HFFc6 (cell line): ENCODE results near the gene HLA-DOA. TPM values are rescaled to one million over a fixed set of nuclear protein-coding genes. Genes with fewer than 3 reads are reported as not detected.

ENCODE experiments used
- DNase-seq: peaks from one replicate; pipeline ENCODE4 v3.0.0-alpha.2; 2018
- H3K27ac Mint-ChIP-seq: 2 replicates; pipeline ENCODE4 v1.8.0; 2020; ENCODE audit warnings: mild to moderate bottlenecking, mixed read lengths
- H3K27me3 Mint-ChIP-seq: 2 replicates; pipeline ENCODE4 v1.8.0; 2021; ENCODE audit warnings: mild to moderate bottlenecking, moderate library complexity, mixed read lengths; ENCODE audit not compliant: insufficient read depth
- H3K36me3 Mint-ChIP-seq: 2 replicates; pipeline ENCODE4 v1.8.0; 2021; ENCODE audit warnings: low read depth, mixed read lengths
- H3K4me1 Mint-ChIP-seq: 2 replicates; pipeline ENCODE4 v1.8.0; 2020; ENCODE audit warnings: low read depth, mixed read lengths
- H3K4me3 Mint-ChIP-seq: 2 replicates; pipeline ENCODE4 v1.8.0; 2020; ENCODE audit warnings: mild to moderate bottlenecking, moderate library complexity, mixed read lengths
- H3K9me3 Mint-ChIP-seq: 2 replicates; pipeline ENCODE4 v1.8.0; 2020; ENCODE audit warnings: mild to moderate bottlenecking, mixed read lengths
- CTCF ChIP-seq: fragments of 200-600 bp; sonication (generic); IDR thresholded peaks from 2 replicates; pipeline ENCODE4 v1.5.0; 2021; ENCODE audit warnings: antibody characterized with exemption, mild to moderate bottlenecking
- total RNA-seq, 6 experiments: library from RNA; stranded (reverse); fragmentation: NEBNext Ultra II Directional; extraction: Animal tissue kit (Norgen Biotek cat#: 25700); gene quantifications; 2 replicates in 1 of 6; 3 replicates in 5 of 6; pipeline ENCODE4 v1.2.3, GENCODE V29; 2021

The HLA-DOA gene
- total RNA-seq, 6 experiments from 2014 or later, result not detected

DNA sequence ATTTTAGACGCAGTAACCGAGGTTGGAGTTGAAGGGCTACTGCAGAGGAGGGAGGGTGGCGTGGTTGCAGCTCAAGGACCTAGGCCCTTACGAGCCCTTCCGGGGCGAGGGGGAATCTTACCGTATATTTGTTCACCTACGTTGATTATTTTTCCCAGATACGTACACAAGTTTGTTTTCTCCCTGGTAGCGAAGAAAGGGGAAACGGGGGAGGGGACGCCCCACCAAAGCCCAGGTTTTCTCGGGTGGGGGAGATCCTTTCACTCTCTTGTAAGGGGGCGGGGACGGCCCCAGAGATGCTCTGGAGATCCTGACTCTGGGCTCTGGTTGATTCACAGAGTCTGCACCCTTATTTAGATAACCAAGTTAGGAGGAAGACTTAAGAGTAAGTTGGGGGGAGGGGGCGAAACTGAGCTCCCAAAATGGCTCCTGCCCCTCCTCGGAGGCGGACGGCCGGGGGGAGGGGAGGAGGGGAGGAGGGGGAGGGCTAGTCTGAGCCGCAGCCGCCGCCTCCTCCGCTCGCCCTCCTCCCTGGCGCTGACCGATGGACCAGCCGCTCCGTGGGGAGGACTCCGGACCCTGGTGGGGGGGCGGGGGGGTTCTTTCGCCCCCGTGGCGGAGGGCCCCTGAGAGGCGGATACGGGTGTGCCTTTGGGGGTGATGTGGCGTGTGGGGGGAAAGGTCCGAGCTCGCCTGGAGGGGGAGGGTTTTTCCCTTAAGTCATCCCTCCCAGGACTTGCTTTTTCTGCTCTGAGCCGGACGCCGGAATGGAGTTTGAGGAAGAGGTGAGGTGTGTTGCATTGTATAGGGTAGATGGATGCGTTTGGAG lies 38.8 kb downstream of the HLA-DOA start:
- no peak for TF ChIP-seq CTCF
- DNase-seq, result peak; percentile 78
- peaks cover 44% of the 10 kb centered on the region for H3K36me3 Mint-ChIP-seq
- H3K4me1 Mint-ChIP-seq, result peaks cover 29% of the 10 kb centered on the region
- H3K9me3 Mint-ChIP-seq, result peaks cover 13% of the 10 kb centered on the region
- peak overlapping the region; percentile 99 for H3K27ac Mint-ChIP-seq
- peak overlapping the region; percentile 93 for H3K4me3 Mint-ChIP-seq
- H3K27me3 Mint-ChIP-seq, result peaks cover 34% of the 10 kb centered on the region

- peak; percentile 66 for TF ChIP-seq CTCF
Measured at GRCh38 chr6:32969685-32970412, 39.5 kb downstream of the HLA-DOA start.

GRCh38 chr6:32968867-32969684 lies 40.3 kb downstream of the HLA-DOA start:
- peak; percentile 89 for DNase-seq
- Mint-ChIP-seq H3K4me1 (peaks cover 26% of the 10 kb centered on the region), H3K27me3 (peaks cover 28% of the 10 kb centered on the region), H3K4me3 (peak overlapping the region; percentile 93), H3K36me3 (peaks cover 28% of the 10 kb centered on the region), H3K27ac (peak overlapping the region; percentile 99), H3K9me3 (peaks cover 13% of the 10 kb centered on the region)
- no peak; the same call in 1 of the 2 replicates for TF ChIP-seq CTCF

More at GRCh38 chr6:32969685-32970412, 39.5 kb downstream of the HLA-DOA start:
- DNase-seq, result peak; percentile 91
- H3K27me3 Mint-ChIP-seq, result peaks cover 33% of the 10 kb centered on the region
- H3K27ac Mint-ChIP-seq, result peak overlapping the region; percentile 99
- peaks cover 36% of the 10 kb centered on the region for H3K36me3 Mint-ChIP-seq
- H3K4me1 Mint-ChIP-seq, result peaks cover 26% of the 10 kb centered on the region
- peaks cover 13% of the 10 kb centered on the region for H3K9me3 Mint-ChIP-seq
- H3K4me3 Mint-ChIP-seq, result peak overlapping the region; percentile 93

GRCh38 chr6:32968093-32968866 lies 41.1 kb downstream of the HLA-DOA start, which contains the start of gene BRD2:
TSS of gene BRD2 (plus strand) at chr6:32968594. CDS start at chr6:32972899, 4,305 bp downstream.
- DNase-seq, result peak; percentile 94
- no peak for TF ChIP-seq CTCF
- peak within 1 kb of the TSS; percentile 93 for H3K4me3 Mint-ChIP-seq
- H3K27ac Mint-ChIP-seq, result peak within 1 kb of the TSS; percentile 99
- H3K27me3 Mint-ChIP-seq, result peaks cover 20% of the 10 kb centered on the region
- H3K36me3 Mint-ChIP-seq, result peaks cover 20% of the 10 kb centered on the region
- peaks cover 7% of the 10 kb centered on the region; the same call in 1 of the 2 replicates for H3K9me3 Mint-ChIP-seq
- peaks cover 26% of the 10 kb centered on the region for H3K4me1 Mint-ChIP-seq
